HS-27A (cell line): ENCODE results near the gene CXADR.
"Not testable (repeated sequence)": the region's sequence is repeated elsewhere in the genome, so short reads cannot be mapped to it uniquely, and the experiment has no call there.

ENCODE experiments used
- DNase-seq: peaks from one replicate; pipeline ENCODE4 v3.0.0-alpha.2; 2012; ENCODE audit warnings: low read depth, missing footprints

Gene CXADR

GRCh38 chr21:17502985-17503384 lies 9.9 kb upstream of the CXADR start:
- not testable (repeated sequence) for DNase-seq

GRCh38 chr21:17506951-17507350 lies 5.9 kb upstream of the CXADR start:
- no peak for DNase-seq

DNA sequence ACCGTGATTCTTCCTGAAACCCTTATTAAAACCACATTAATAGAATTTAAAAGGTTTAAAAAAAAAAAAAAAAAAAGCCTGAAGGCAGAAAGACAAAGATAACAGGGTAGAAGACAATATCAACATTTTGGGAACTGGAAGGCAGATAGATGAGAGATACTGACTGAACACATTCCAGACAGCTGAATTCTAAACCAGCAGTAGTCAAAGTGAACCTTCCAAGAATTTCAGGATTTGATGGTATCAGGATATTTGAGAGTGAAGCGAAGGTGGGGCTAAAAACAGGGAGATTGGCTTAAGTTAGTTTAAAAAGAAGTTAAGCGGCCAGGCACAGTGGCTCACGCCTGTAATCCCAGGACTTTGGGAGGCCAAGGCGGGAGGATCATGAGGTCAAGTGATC lies 5.3 kb upstream of the CXADR start:
- DNase-seq: no peak

- DNase-seq: no peak
These were observed 626 bp downstream of the CXADR start for GRCh38 chr21:17513214-17514123.

DNA sequence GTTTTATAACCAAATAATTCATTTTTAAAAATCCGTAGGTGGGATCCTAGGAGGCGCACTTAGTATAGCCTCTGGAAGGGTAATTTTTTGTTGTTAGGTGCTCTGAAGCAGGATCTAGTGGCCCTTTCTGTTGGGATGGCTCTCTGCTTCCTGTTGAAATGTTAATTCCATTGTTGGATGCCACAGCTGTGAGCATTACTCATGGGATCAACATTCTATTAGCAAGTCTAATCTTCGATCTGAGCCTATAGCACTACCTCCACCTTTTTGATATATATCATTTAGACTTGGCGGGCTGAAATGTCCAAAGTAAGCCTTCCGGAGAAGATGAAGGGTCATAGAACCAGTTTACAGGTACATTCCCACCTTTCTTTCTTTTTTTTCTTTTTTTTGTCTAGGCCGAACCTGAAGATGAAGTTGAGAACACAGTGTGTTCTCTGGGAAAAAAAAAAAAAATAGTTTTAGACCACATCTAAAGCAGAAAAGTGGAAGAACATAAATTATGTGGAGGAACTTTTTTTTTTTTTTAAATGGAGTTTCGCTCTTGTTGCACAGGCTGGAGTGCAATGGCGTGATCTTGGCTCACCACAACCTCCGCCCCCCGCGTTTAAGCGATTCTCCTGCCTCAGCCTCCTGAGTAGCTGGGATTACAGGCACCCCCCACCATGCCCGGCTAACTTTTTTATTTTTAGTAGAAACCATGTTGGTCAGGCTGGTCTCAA lies 1.4 kb downstream of the CXADR start:
- DNase-seq: no peak

DNA sequence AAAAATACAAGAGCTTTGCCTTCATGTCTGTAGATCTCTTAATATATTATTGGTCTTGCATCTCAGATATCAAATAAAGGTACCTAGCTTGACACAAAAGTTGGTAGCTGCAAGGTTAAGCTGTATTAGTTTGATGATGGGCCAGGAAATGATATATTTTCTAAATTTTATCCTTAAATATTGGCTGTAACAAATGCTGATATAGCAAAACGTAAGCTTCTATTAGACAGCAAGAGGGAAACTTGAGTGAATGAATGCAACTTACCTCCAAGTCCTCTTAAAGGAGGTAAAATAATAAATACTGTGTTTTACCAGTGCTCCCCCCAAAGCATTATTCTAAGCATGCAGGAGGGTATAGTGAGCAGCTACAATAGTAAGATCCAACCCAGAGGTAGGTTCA lies 4.2 kb downstream of the CXADR start:
- not testable (repeated sequence) for DNase-seq

GRCh38 chr21:17519208-17519738 lies 6.4 kb downstream of the CXADR start:
- no peak for DNase-seq

DNA sequence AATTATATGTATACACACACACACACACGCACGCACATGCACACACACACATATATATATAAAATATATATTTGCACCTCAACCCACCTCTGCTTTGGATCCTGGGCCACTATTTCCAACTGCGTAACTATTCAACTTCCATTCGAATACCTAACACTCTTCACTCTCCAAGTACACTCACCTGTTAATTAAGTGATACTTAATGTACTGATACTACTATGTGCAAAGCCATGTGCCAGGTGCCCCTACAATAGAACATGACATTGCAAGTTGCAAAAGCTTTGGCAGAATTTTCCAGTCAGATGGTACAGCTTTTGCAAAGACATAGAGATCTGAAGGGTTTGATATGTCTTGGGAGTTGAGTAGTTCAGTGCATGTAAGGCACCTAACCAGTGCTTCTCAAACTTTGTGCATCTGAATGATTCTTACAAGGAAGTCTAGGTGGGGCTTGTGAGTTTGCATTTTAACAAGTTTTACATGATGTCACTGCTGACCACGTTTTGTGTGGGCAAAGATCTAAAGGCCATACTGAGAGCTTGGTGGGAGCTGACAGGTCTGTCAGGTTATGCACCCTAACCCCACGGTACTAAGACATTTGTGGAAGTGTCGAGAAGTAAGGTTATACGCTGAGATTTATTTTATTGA lies 7.2 kb downstream of the CXADR start:
- no peak for DNase-seq

DNA sequence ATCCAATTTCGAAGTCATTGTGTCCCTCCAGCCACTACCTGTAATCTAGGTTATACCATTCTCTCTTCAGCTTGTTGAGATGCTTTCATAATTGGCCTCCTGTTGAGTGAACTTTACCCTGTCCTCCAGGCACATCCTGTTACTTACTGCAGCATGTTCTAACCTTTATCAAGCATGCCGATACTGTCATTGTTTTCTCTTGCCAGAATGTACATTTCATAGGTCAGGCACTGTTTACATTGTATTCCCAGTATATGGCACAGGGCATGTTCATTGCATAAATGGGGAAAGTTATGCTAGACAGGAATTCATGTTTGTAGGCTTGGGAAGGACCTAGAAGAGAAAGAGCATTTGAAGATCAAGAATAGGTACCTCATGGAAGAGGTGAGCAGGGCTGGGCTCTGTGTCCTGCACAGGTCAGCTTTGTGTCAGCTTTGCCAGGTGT lies 10.2 kb downstream of the CXADR start:
- no peak for DNase-seq

- DNase-seq: not testable (repeated sequence)
These were observed 11.2 kb downstream of the CXADR start for GRCh38 chr21:17523979-17524494.

- DNase-seq: no peak
These were observed 11.8 kb downstream of the CXADR start for GRCh38 chr21:17524635-17525034.

DNA sequence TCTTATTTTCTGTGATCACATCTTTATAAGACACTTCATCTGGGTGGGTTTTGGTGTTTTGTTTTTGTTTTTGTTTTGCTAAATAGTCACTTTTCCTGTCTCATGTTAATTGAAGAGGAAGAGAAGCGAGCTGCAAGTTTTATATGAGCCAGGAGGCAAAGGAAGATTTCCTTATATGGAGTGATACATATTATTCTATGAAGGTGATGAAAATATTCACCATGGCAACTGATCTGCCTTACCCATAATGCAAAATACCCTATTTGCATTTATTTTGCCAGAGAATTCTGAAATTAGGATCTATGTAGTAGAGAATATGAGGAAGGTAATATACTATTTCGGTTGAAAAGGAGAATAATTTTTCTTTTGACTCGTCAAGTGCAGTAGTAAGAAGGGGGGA lies 13.9 kb downstream of the CXADR start:
- DNase-seq: no peak

- DNase-seq: no peak
These were observed 14.4 kb downstream of the CXADR start for GRCh38 chr21:17527240-17527639.

DNA sequence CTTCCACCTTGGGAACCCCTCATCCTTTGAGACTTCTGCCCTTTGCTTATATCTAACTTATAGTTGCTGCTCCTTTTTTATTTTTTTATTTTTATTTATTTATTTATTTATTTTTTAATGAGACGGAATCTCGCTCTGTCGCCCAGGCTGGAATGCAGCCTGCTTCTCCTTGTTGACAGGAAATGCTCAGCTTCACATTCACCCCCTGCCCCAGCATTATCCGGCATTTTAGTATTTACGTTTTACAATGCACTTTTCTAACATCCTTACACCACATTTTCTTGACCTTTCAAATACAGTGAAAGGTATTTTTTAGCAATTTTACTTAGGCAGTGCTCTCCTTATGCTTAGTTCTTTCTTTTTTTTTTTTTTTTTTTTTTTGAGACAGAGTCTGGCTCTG lies 14.9 kb downstream of the CXADR start:
- DNase-seq: no peak

- no peak for DNase-seq
These were observed 16.8 kb downstream of the CXADR start for GRCh38 chr21:17529648-17530047.

GRCh38 chr21:17532292-17532691 lies 19.4 kb downstream of the CXADR start:
- no peak for DNase-seq

DNA sequence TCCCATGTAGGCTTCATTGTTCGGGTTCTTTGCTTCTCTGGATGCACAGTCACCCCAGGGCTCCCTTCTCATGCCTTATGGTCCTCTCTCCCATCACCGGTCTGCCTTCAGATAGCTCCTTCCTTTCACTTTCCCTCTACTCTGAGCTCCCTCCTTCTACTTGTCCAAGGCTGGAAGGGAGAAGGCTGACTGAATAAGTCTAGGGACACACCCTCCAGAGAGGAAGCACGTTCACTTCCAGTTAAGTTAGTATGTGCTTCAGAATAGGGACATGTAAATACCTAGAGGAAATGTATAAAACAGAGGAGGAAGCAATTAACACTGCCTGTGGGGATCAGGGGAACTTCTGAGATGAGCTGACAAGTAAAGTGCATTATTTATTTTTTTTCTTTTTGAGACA lies 23.5 kb downstream of the CXADR start:
- no peak for DNase-seq

- DNase-seq: no peak
These were observed 24.5 kb downstream of the CXADR start for GRCh38 chr21:17537299-17537698.

DNA sequence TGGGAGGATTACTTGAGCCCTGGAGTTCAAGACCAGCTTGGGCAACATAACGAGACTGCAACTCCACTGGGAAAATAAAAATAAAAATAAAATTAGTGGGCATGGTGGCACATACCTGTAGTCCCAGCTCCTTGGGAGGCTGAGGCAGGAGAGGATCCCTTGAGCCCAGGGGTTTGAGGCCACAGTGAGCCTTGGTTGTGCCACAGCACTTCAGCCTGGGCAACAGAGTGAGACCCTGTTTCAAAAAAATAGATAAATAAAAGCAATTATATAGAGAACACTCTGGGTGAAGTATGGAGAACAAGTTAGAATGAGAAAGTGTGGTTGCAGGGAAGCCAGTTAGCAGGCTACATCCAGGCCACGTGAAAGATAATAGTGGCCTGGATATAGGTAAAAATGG lies 25.7 kb downstream of the CXADR start:
- no peak for DNase-seq

GRCh38 chr21:17539323-17539722 lies 26.5 kb downstream of the CXADR start:
- no peak for DNase-seq

GRCh38 chr21:17539743-17540341 lies 27.0 kb downstream of the CXADR start:
- no peak for DNase-seq

DNA sequence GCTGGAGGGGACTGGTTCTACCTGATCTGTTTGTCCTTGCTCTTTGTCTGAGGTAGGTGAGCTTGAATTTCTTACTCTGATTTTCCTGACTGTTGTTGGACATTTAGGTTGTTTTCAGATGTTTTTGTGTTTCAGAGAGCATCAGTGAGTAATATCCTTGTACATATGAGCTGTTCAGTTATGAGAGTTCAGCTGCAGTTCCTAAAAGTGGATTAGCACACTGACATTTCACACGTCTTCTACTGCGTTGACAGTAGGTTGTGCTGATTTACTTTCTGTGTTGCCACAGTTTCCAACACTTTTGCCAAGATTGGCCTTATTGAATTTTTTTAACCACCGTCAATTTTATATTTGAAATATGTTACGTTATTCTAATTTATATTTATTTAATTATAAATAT lies 27.7 kb downstream of the CXADR start:
- DNase-seq: no peak
